ENCODE measurements around the gene SYT17.

The SYT17 gene

GRCh38 chr16:19126300-19126699 is 41.7 kb upstream of the SYT17 start:
- DNase-seq (ENCODE audit: low read depth in 1 of 2, low spot score in 1 of 2), result no peak
- TF ChIP-seq SPI1 (IDR thresholded peaks at IDR 0.05; ENCODE audit: borderline replicate concordance, low read depth) (no peak), CTCF (IDR thresholded peaks at IDR 0.05; ENCODE audit: insufficient read depth, low read length) (no peak), GABPA (IDR thresholded peaks at IDR 0.05; ENCODE audit: low read depth) (no peak), POLR2AphosphoS5 (IDR thresholded peaks at IDR 0.05; ENCODE audit: low read depth) (no peak)
- TF ChIP-seq, protein P1, sequence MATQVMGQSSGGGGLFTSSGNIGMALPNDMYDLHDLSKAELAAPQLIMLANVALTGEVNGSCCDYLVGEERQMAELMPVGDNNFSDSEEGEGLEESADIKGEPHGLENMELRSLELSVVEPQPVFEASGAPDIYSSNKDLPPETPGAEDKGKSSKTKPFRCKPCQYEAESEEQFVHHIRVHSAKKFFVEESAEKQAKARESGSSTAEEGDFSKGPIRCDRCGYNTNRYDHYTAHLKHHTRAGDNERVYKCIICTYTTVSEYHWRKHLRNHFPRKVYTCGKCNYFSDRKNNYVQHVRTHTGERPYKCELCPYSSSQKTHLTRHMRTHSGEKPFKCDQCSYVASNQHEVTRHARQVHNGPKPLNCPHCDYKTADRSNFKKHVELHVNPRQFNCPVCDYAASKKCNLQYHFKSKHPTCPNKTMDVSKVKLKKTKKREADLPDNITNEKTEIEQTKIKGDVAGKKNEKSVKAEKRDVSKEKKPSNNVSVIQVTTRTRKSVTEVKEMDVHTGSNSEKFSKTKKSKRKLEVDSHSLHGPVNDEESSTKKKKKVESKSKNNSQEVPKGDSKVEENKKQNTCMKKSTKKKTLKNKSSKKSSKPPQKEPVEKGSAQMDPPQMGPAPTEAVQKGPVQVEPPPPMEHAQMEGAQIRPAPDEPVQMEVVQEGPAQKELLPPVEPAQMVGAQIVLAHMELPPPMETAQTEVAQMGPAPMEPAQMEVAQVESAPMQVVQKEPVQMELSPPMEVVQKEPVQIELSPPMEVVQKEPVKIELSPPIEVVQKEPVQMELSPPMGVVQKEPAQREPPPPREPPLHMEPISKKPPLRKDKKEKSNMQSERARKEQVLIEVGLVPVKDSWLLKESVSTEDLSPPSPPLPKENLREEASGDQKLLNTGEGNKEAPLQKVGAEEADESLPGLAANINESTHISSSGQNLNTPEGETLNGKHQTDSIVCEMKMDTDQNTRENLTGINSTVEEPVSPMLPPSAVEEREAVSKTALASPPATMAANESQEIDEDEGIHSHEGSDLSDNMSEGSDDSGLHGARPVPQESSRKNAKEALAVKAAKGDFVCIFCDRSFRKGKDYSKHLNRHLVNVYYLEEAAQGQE (IDR thresholded peaks at IDR 0.05; ENCODE audit: insufficient replicate concordance, low read depth), result no peak
- no peaks in the 10 kb centered on the region for H3K27me3 ChIP-seq (ENCODE audit: insufficient read depth, poor library complexity, severe bottlenecking)
- no peak overlapping the region for H3K4me3 ChIP-seq (replicated peaks; ENCODE audit: insufficient read depth, low read length)
- no peak overlapping the region for H3K27ac ChIP-seq (replicated peaks)

GRCh38 chr16:19127205-19127604 is 40.8 kb upstream of the SYT17 start:
- H3K27ac ChIP-seq (replicated peaks), result no peak overlapping the region
- DNase-seq (ENCODE audit: low read depth in 1 of 2, low spot score in 1 of 2), result no peak
- no peak for TF ChIP-seq CTCF (IDR thresholded peaks at IDR 0.05; ENCODE audit: insufficient read depth, low read length)
- TF ChIP-seq GABPA (IDR thresholded peaks at IDR 0.05; ENCODE audit: low read depth), result no peak
- TF ChIP-seq SPI1 (IDR thresholded peaks at IDR 0.05; ENCODE audit: borderline replicate concordance, low read depth), result no peak
- TF ChIP-seq, protein P1 (IDR thresholded peaks at IDR 0.05; ENCODE audit: insufficient replicate concordance, low read depth), result no peak
- no peak for TF ChIP-seq POLR2AphosphoS5 (IDR thresholded peaks at IDR 0.05; ENCODE audit: low read depth)
- H3K27me3 ChIP-seq (ENCODE audit: insufficient read depth, poor library complexity, severe bottlenecking), result no peaks in the 10 kb centered on the region
- no peak overlapping the region for H3K4me3 ChIP-seq (replicated peaks; ENCODE audit: insufficient read depth, low read length)

DNA sequence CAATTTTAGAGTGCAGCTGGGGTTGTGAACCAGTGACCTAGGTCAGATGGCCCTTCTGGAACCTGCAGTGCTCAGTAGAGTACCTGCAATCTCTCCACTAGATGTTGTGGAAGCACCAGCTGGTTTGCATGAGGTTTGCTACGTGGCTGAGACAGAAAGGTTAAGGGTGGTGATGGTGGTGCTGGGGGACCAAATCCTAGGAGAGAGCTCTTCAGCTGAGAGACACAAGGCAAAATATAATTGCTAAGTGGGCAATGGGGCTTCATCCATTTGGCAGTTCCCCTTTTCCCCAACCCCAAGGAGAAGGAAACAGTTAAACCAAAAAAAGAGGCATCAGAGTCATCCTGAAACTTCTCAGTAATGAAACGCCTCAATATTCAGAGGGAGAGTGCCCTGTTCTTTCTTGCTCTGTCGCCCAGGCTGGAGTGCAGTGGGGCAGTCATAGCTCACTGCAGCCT is 40.3 kb upstream of the SYT17 start:
- DNase-seq (ENCODE audit: low read depth in 1 of 2, low spot score in 1 of 2), result no peak
- H3K27me3 ChIP-seq (ENCODE audit: insufficient read depth, poor library complexity, severe bottlenecking), result no peaks in the 10 kb centered on the region
- TF ChIP-seq POLR2AphosphoS5 (IDR thresholded peaks at IDR 0.05; ENCODE audit: low read depth) (no peak), SPI1 (IDR thresholded peaks at IDR 0.05; ENCODE audit: borderline replicate concordance, low read depth) (peak; percentile 76)
- H3K4me3 ChIP-seq (replicated peaks; ENCODE audit: insufficient read depth, low read length), result no peak overlapping the region
- H3K27ac ChIP-seq (replicated peaks), result no peak overlapping the region

GRCh38 chr16:19128454-19129200 is 39.4 kb upstream of the SYT17 start:
- DNase-seq (ENCODE audit: low read depth in 1 of 2, low spot score in 1 of 2), result no peak

More at GRCh38 chr16:19128454-19129200, 39.4 kb upstream of the SYT17 start:
- H3K27ac ChIP-seq (replicated peaks), result no peak overlapping the region
- TF ChIP-seq SPI1 (IDR thresholded peaks at IDR 0.05; ENCODE audit: borderline replicate concordance, low read depth) (no peak), CTCF (IDR thresholded peaks at IDR 0.05; ENCODE audit: insufficient read depth, low read length) (no peak), POLR2AphosphoS5 (IDR thresholded peaks at IDR 0.05; ENCODE audit: low read depth) (no peak), GABPA (IDR thresholded peaks at IDR 0.05; ENCODE audit: low read depth) (no peak)
- TF ChIP-seq, protein P1 (IDR thresholded peaks at IDR 0.05; ENCODE audit: insufficient replicate concordance, low read depth), result no peak
- H3K4me3 ChIP-seq (replicated peaks; ENCODE audit: insufficient read depth, low read length), result no peak overlapping the region
- H3K27me3 ChIP-seq (ENCODE audit: insufficient read depth, poor library complexity, severe bottlenecking), result no peaks in the 10 kb centered on the region
